Neuronal stem cell (in vitro differentiated cells): ENCODE results near the gene UBAP1. TPM values are rescaled to one million over a fixed set of nuclear protein-coding genes. Genes with fewer than 3 reads are reported as not detected.
"Not testable (repeated sequence)": the region's sequence is repeated elsewhere in the genome, so short reads cannot be mapped to it uniquely, and the experiment has no call there.

Experiments used
- DNase-seq: peaks from one replicate; pipeline ENCODE4 v3.0.0-alpha.2; 2013; ENCODE audit warnings: low spot score
- H2AFZ ChIP-seq: one replicate; pipeline ENCODE4 v1.6.1; 2013; ENCODE audit warnings: mild to moderate bottlenecking, low read length, inconsistent platforms
- H2AK5ac ChIP-seq: 2 replicates; pipeline ENCODE4 v1.6.1; 2013; ENCODE audit warnings: low read depth, mild to moderate bottlenecking, inconsistent platforms, low read length, moderate library complexity, mixed read lengths
- H2BK120ac ChIP-seq: 2 replicates; pipeline ENCODE4 v1.6.1; 2013; ENCODE audit warnings: low read depth, mild to moderate bottlenecking, inconsistent platforms, low read length, moderate library complexity, mixed read lengths
- H2BK12ac ChIP-seq: one replicate; pipeline ENCODE4 v1.6.1; 2013; ENCODE audit warnings: low read length, inconsistent platforms
- H2BK15ac ChIP-seq: 2 replicates; pipeline ENCODE4 v1.6.1; 2013; ENCODE audit warnings: mild to moderate bottlenecking, low read length, inconsistent platforms, mixed read lengths
- H2BK5ac ChIP-seq: one replicate; pipeline ENCODE4 v1.6.1; 2013; ENCODE audit warnings: inconsistent platforms, mild to moderate bottlenecking, low read length, moderate library complexity
- H3K14ac ChIP-seq: one replicate; pipeline ENCODE4 v1.6.1; 2013; ENCODE audit warnings: low read length, inconsistent platforms
- H3K18ac ChIP-seq: 2 replicates; pipeline ENCODE4 v1.6.1; 2013; ENCODE audit warnings: low read length, inconsistent platforms
- H3K23ac ChIP-seq: 2 replicates; pipeline ENCODE4 v1.6.1; 2013; ENCODE audit warnings: low read depth, mild to moderate bottlenecking, mixed read lengths, low read length, inconsistent platforms; ENCODE audit not compliant: poor library complexity
- H3K27ac ChIP-seq: replicated peaks from 3 replicates; pipeline ENCODE4 v1.5.1; 2013; ENCODE audit warnings: low read length, inconsistent platforms
- H3K27me3 ChIP-seq, 3 experiments: 2 replicates each; pipeline ENCODE4 v1.6.1; 2013; ENCODE audit warnings: low read length in 3 of 3, mild to moderate bottlenecking in 2 of 3, inconsistent platforms in 1 of 3, low read depth in 1 of 3, mixed read lengths in 1 of 3, moderate library complexity in 1 of 3; ENCODE audit not compliant: control insufficient read depth in 3 of 3, insufficient read depth in 3 of 3
- H3K36me3 ChIP-seq, 2 donors: replicated peaks in 1 of 2; 2 replicates each; pipeline ENCODE4 v1.6.1; 2013; ENCODE audit warnings: low read length in 2 of 2; ENCODE audit not compliant: control insufficient read depth in 2 of 2, insufficient read depth in 2 of 2
- H3K4ac ChIP-seq: 2 replicates; pipeline ENCODE4 v1.6.1; 2013; ENCODE audit warnings: inconsistent platforms, mild to moderate bottlenecking, low read length, moderate library complexity
- H3K4me1 ChIP-seq, 2 donors: 1 replicate in 1 of 2; 2 replicates in 1 of 2; pipeline ENCODE4 v1.6.1; 2013; ENCODE audit warnings: low read length in 2 of 2, low read depth in 1 of 2; ENCODE audit not compliant: control insufficient read depth in 2 of 2, insufficient read depth in 1 of 2
- H3K4me2 ChIP-seq: one replicate; pipeline ENCODE4 v1.6.1; 2013; ENCODE audit warnings: mild to moderate bottlenecking, low read length, inconsistent platforms; ENCODE audit not compliant: insufficient read depth, poor library complexity, severe bottlenecking
- H3K4me3 ChIP-seq, 2 donors: 2 replicates each; pipeline ENCODE4 v1.5.1; 2013; ENCODE audit warnings: low read length in 2 of 2, mild to moderate bottlenecking in 2 of 2, inconsistent platforms in 1 of 2, moderate library complexity in 1 of 2
- H3K79me1 ChIP-seq: one replicate; pipeline ENCODE4 v1.6.1; 2013; ENCODE audit warnings: low read depth, mild to moderate bottlenecking, inconsistent platforms, low read length, moderate library complexity
- H3K9ac ChIP-seq: one replicate; pipeline ENCODE4 v1.6.1; 2013; ENCODE audit warnings: mild to moderate bottlenecking, low read depth, low read length, inconsistent platforms; ENCODE audit not compliant: poor library complexity
- H3K9me3 ChIP-seq, 2 donors: replicated peaks in 1 of 2; 2 replicates each; pipeline versions ENCODE3 to v1.6.1; 2013; ENCODE audit warnings: low read length in 2 of 2, mild to moderate bottlenecking in 2 of 2, inconsistent platforms in 1 of 2, low read depth in 1 of 2, mixed read lengths in 1 of 2, moderate library complexity in 1 of 2; ENCODE audit not compliant: control insufficient read depth in 2 of 2, insufficient read depth in 1 of 2
- H4K8ac ChIP-seq: one replicate; pipeline ENCODE4 v1.6.1; 2013; ENCODE audit warnings: low read depth, mild to moderate bottlenecking, inconsistent platforms, low read length, moderate library complexity
- H4K91ac ChIP-seq: one replicate; pipeline ENCODE4 v1.6.1; 2013; ENCODE audit warnings: low read length, low read depth, mild to moderate bottlenecking, inconsistent platforms; ENCODE audit not compliant: poor library complexity
- WGBS, 2 donors: extraction: QIAGEN DNeasy Blood & Tissue Kit; methylation state at CpG; one replicate each; pipeline ENCODE4 v1.1.7; 2013; ENCODE audit warnings: missing lambda C conversion rate in 2 of 2, mixed read lengths in 1 of 2; ENCODE audit not compliant: insufficient read length in 2 of 2, insufficient replicate concordance in 1 of 2; ENCODE audit errors: extremely low coverage in 2 of 2; 5-methylcytosine and 5-hydroxymethylcytosine counted together
- small RNA-seq: library from polyadenylated mRNA; stranded (forward); fragments of <200 nt; extraction: miRNeasy Mini kit (QIAGEN cat#:217004); gene quantifications from one replicate; pipeline ENCODE3, GENCODE V24; 2013; ENCODE audit not compliant: insufficient read depth

The UBAP1 gene

DNA sequence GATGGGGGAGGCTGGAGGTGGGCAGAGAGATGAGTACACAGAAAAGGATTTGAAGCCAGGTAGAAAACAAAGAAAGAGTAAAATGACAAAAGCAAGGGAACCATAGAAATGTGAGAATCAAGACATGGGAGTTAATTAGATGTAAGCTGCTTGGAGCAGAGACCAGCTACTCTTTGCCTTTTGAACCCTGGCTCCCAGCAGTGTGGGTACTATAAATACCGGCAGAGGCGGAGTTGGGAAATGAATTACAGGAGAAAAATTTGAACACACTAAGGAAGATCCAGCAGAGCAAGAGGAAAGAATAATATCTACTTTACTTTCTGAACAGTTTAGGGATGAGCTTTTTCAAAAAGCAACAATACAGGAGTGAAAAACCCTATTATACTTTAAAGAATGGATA, 113.7 kb downstream of the UBAP1 start:
- WGBS, 2 donors: no CpG with 5 or more reads among the region's 2 CpGs

GRCh38 chr9:34301064-34301463, 122.2 kb downstream of the UBAP1 start:
- not testable (repeated sequence) for H2BK12ac ChIP-seq, H3K27ac ChIP-seq, H3K9me3 ChIP-seq, H3K4me3 ChIP-seq, H3K14ac ChIP-seq, H3K4me1 ChIP-seq, H4K91ac ChIP-seq, H3K4me2 ChIP-seq, H3K18ac ChIP-seq, H4K8ac ChIP-seq, H3K4ac ChIP-seq, H3K27me3 ChIP-seq, H2BK5ac ChIP-seq, H2AK5ac ChIP-seq, H3K23ac ChIP-seq, H2BK120ac ChIP-seq, H3K79me1 ChIP-seq, DNase-seq, H3K9ac ChIP-seq, H2AFZ ChIP-seq, H2BK15ac ChIP-seq
- no CpG with 5 or more reads among the region's 7 CpGs for WGBS, 2 donors
- peaks cover 0 to 30% of the 10 kb centered on the region in 2 donors for H3K36me3 ChIP-seq

More for the DNA sequence above, 113.7 kb downstream of the UBAP1 start:
- Histone ChIP-seq H3K4me1 (peaks cover 0 to 5% of the 10 kb centered on the region in 2 donors), H3K4ac (no peak overlapping the region), H3K27me3 (no peaks in the 10 kb centered on the region), H3K23ac (no peak overlapping the region), H3K9me3 (no peaks in the 10 kb centered on the region), H3K14ac (no peak overlapping the region), H3K4me2 (no peak overlapping the region), H3K27ac (no peak overlapping the region), H3K36me3 (peaks cover 2 to 25% of the 10 kb centered on the region in 2 donors), H3K79me1 (no peaks in the 10 kb centered on the region), H3K9ac (no peak overlapping the region), H2BK5ac (no peak overlapping the region), H3K4me3 (no peak overlapping the region), H4K8ac (no peak overlapping the region), H4K91ac (no peak overlapping the region), H3K18ac (no peak overlapping the region), H2BK15ac (no peak overlapping the region), H2AFZ (no peak overlapping the region), H2AK5ac (no peak overlapping the region), H2BK120ac (no peak overlapping the region), H2BK12ac (no peak overlapping the region)
- no peak for DNase-seq

Small RNA genes within 50 kb of the gene (small RNA-seq; reads per million reads assigned to genes)
- gene AL353662.3 (not detected), gene RNA5SP282 (not detected), gene RNU2-50P (not detected)
